Stimulated activated CD4-positive, alpha-beta T cell treated with anti-CD3 and anti-CD28 coated beads, Interleukin-1b, Interleukin-23, amount 100 ng/mL, for 4 hours (primary cell): ENCODE results near the gene SFXN3.

Experiments
- DNase-seq, 2 donors: peaks; one replicate each; pipeline ENCODE4 v3.0.0-alpha.2; 2020; ENCODE audit warnings: low read depth in 2 of 2

SFXN3 gene

GRCh38 chr10:101031128-101031795, at the start of gene SFXN3, which contains the start of gene PDZD7:
TSS of gene SFXN3 (plus strand) at chr10:101031234. CDS start at chr10:101034695, 3,461 bp downstream.
TSS of gene PDZD7 (minus strand) at chr10:101031129. CDS start at chr10:101030219, 910 bp downstream.
- peak; percentile 96 to 99 for DNase-seq

- no peak for DNase-seq
Observed at GRCh38 chr10:100982916-100983830, 47.9 kb upstream of the SFXN3 start.

- DNase-seq: no peak
Observed at GRCh38 chr10:100983868-100984671, 47.0 kb upstream of the SFXN3 start.

- DNase-seq: no peak
Observed at GRCh38 chr10:100984672-100985177, 46.3 kb upstream of the SFXN3 start.

- no peak for DNase-seq
Observed at GRCh38 chr10:100985336-100985735, 45.7 kb upstream of the SFXN3 start.

GRCh38 chr10:100986623-100986951, 44.4 kb upstream of the SFXN3 start:
- DNase-seq: no peak

- DNase-seq: peak; percentile 78 to 79
Observed at GRCh38 chr10:100986952-100987684, 43.9 kb upstream of the SFXN3 start, which contains the start of the genes MRPL43 and TWNK. TSS of gene MRPL43 (minus strand) at chr10:100987497. CDS start at chr10:100987443, 54 bp downstream. TSS of gene TWNK (plus strand) at chr10:100987543. CDS start at chr10:100988211, 668 bp downstream.

GRCh38 chr10:100987685-100988049, 43.4 kb upstream of the SFXN3 start:
- no peak for DNase-seq

GRCh38 chr10:100988166-100988565, 42.9 kb upstream of the SFXN3 start:
- no peak for DNase-seq

GRCh38 chr10:100989088-100989487, 41.9 kb upstream of the SFXN3 start:
- DNase-seq: no peak

- DNase-seq: no peak
Observed at GRCh38 chr10:100993986-100994708, 36.9 kb upstream of the SFXN3 start.

- no peak for DNase-seq
Observed at GRCh38 chr10:100995181-100995580, 35.9 kb upstream of the SFXN3 start.

- DNase-seq: peak in 1 of 2 donors; percentile 40
Observed at GRCh38 chr10:100996678-100997359, 34.2 kb upstream of the SFXN3 start.

- peak; percentile 55 to 66 for DNase-seq
Observed at GRCh38 chr10:100997360-100998182, 33.5 kb upstream of the SFXN3 start.

GRCh38 chr10:100998183-100998990, 32.6 kb upstream of the SFXN3 start:
- peak; percentile 55 to 58 for DNase-seq

GRCh38 chr10:100998991-100999741, 31.9 kb upstream of the SFXN3 start:
- DNase-seq: peak; percentile 67 to 74

- DNase-seq: no peak
Observed at GRCh38 chr10:100999742-101000126, 31.3 kb upstream of the SFXN3 start, which contains the start of gene LZTS2. TSS of gene LZTS2 (plus strand) at chr10:100999808. CDS start at chr10:101002539, 2,731 bp downstream.
